ENCODE measurements around the gene ZNF282. TPM values are rescaled to one million over a fixed set of nuclear protein-coding genes. Genes with fewer than 3 reads are reported as not detected.
"Not testable (repeated sequence)": the region's sequence is repeated elsewhere in the genome, so short reads cannot be mapped to it uniquely, and the experiment has no call there.

The ZNF282 gene
- total RNA-seq, 2 donors from 2014 or later: 10.7 to 12.1 TPM

DNA sequence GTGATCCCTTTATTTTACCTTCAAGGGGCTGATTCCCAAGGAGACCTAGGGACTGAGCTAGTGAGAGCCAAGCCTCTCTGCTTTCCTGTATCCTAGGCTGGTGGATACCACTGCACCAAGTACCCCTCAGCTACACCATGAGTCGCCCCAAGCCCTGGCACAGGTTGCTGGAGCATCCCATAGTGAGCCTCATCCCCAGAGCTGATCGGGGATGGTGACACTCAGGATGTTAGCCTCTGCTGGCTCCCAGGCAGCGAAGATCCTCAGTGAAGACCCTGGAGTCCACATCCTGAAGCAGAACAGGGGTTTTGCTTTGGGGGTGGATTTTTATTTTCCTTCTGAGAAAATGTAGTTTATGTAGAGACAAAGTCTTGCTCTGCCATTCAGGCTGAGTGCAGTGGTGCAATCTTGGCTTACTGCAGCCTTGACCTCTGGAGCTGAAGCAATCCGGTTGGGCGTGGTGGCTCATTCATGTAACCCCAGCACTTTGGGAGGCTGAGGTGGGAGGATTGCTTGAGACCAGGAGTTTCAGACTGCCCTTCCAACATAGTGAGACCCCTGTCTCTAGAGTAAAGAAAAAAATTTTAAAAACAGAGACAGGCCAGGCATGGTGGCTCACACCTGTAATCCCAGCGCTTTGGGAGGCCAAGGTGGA is 31.6 kb downstream of the ZNF282 start:
- Histone ChIP-seq H3K27ac (no peak overlapping the region), H3K4me3 (no peak overlapping the region), H3K4me1 (no peaks in the 10 kb centered on the region), H3K36me3 (peaks cover 13% of the 10 kb centered on the region), H3K27me3 (no peaks in the 10 kb centered on the region), H3K9me3 (no peaks in the 10 kb centered on the region)
- TF ChIP-seq, protein P1, sequence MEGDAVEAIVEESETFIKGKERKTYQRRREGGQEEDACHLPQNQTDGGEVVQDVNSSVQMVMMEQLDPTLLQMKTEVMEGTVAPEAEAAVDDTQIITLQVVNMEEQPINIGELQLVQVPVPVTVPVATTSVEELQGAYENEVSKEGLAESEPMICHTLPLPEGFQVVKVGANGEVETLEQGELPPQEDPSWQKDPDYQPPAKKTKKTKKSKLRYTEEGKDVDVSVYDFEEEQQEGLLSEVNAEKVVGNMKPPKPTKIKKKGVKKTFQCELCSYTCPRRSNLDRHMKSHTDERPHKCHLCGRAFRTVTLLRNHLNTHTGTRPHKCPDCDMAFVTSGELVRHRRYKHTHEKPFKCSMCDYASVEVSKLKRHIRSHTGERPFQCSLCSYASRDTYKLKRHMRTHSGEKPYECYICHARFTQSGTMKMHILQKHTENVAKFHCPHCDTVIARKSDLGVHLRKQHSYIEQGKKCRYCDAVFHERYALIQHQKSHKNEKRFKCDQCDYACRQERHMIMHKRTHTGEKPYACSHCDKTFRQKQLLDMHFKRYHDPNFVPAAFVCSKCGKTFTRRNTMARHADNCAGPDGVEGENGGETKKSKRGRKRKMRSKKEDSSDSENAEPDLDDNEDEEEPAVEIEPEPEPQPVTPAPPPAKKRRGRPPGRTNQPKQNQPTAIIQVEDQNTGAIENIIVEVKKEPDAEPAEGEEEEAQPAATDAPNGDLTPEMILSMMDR (IDR thresholded peaks at IDR 0.05): no peak
- DNase-seq (ENCODE audit: low spot score): no peak

DNA sequence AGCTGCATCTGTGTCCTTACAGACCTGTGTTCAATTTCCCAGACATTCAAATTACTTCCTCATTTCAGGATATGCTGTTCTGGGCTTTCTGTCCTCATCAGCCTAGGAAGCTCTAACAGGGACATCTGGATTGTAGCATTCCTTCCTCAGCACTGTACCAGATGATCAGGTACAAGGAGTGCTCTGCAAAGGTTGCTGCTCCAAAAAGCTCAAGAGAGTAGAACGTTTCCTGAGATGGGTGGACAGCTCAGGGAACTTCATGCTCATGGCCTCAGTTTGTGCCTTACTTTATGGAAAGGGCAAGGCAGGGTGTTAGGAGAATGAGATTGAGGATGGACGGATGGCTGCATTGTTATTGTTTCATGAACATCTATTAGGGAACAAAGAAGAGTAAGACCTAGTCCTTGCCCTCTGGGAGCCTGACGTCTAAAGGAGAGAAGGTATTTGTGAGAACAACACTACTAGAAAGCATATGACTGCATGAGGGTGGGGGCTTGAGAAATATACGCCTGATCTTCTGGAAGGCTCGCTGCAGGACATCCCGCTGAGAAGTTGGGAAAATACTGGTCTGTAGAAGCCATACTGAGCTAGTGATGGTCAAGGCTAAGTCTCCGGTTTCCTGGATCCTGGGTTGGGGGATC is 33.6 kb downstream of the ZNF282 start:
- H3K27me3 ChIP-seq: no peaks in the 10 kb centered on the region
- H3K9me3 ChIP-seq: no peaks in the 10 kb centered on the region
- no peak overlapping the region for H3K4me3 ChIP-seq
- TF ChIP-seq, protein P1 (IDR thresholded peaks at IDR 0.05): no peak
- H3K27ac ChIP-seq: no peak overlapping the region
- H3K36me3 ChIP-seq: peaks cover 13% of the 10 kb centered on the region
- H3K4me1 ChIP-seq: no peaks in the 10 kb centered on the region
- DNase-seq (ENCODE audit: low spot score): no peak

DNA sequence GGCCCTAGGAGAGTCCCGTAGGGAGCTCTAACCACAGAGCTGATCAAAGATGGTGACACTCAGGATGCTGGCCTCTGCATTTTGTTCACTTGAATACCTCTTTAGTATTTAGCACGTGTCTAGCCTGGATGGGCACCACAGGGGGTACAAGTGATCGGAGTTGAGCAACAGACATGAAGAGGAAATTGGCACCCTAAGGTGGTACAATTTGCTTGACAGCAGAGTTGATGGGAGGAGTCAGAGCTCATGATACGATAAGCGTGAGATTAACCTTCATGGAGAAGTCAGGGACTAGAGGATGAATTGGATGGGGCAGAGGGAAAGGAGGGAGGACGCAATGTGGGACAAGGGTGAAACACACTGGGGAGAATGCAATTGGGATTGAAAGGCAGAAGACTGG is 34.2 kb downstream of the ZNF282 start:
- Histone ChIP-seq H3K27ac (no peak overlapping the region), H3K4me1 (no peaks in the 10 kb centered on the region), H3K9me3 (no peaks in the 10 kb centered on the region), H3K4me3 (no peak overlapping the region), H3K27me3 (no peaks in the 10 kb centered on the region), H3K36me3 (peaks cover 8% of the 10 kb centered on the region)
- DNase-seq (ENCODE audit: low spot score): no peak
- TF ChIP-seq, protein P1 (IDR thresholded peaks at IDR 0.05): no peak

DNA sequence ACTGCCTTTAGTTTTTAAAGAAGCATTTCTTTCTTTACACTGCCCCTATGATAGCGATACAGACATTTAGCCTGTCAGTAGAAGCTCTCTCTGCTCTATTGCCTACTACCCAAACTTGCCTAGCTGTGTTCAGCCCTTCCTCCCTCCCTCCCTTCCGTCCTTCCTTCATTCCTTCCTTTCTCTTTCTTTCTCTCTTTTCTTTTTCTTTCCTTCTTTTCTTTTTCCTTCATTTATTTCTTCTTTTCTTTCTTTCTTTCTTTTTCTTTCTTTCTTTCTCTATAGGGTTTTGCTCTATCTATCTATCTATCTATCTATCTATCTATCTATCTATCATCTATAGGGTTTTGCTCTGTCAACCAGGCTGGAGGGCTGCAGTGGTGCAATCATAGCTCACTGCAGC is 37.0 kb downstream of the ZNF282 start:
- Histone ChIP-seq H3K4me3 (no peak overlapping the region), H3K27me3 (no peaks in the 10 kb centered on the region), H3K36me3 (no peaks in the 10 kb centered on the region), H3K27ac (no peak overlapping the region), H3K9me3 (no peaks in the 10 kb centered on the region), H3K4me1 (no peaks in the 10 kb centered on the region)
- DNase-seq (ENCODE audit: low spot score): no peak
- TF ChIP-seq, protein P1 (IDR thresholded peaks at IDR 0.05): no peak

DNA sequence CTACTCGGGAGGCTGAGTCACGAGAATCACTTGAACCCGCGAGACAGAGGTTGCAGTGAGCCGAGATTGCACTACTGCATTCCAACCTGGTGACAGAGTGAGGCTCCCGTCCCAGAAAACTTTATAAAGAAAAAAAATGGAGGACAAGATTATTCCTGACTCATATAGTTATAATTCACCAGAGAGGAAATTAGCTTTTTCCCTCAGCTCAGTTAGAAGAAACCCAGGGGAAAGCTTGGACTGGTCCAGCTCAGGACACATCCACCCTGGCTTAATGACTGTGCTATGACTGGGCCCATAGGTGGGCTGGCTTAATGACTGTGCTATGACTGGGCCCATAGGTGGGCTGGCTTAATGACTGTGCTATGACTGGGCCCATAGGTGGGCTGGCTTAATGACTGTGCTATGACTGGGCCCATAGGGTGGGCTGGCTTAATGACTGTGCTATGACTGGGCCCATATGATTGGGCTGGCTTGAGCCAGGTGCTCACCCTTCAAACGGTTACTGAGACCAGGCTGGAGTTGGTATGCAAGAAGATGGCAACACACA is 38.4 kb downstream of the ZNF282 start:
- not testable (repeated sequence) for DNase-seq (ENCODE audit: low spot score); H3K4me3 ChIP-seq; H3K9me3 ChIP-seq; H3K27ac ChIP-seq; H3K36me3 ChIP-seq; H3K4me1 ChIP-seq; H3K27me3 ChIP-seq

DNA sequence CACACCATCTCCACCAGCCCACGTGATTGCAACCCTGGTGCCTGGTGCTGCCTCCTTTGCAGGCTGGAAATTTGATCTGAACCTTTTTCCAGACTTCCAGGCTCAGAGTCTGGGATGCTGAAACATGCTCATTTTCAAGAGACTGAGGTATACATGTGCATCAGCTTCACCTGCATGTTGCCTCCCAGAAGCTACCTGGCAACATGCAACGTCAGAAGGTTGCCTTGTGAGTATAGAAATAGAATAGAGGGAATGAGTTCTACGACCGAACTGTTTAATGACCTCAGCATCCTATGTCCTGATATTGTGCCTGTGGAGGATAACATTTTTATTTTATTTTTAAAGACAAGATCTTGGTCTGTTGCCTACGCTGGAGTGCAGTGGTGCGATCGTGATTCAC is 42.2 kb downstream of the ZNF282 start:
- Histone ChIP-seq H3K27ac (no peak overlapping the region), H3K27me3 (no peaks in the 10 kb centered on the region), H3K4me1 (peaks cover 0 to 20% of the 10 kb centered on the region in 2 donors), H3K4me3 (no peak overlapping the region), H3K9me3 (no peaks in the 10 kb centered on the region), H3K36me3 (no peaks in the 10 kb centered on the region)
- TF ChIP-seq, protein P1 (IDR thresholded peaks at IDR 0.05): no peak
- no peak for DNase-seq (ENCODE audit: low spot score)
